ENCODE data around the gene NCKAP5.

DNA sequence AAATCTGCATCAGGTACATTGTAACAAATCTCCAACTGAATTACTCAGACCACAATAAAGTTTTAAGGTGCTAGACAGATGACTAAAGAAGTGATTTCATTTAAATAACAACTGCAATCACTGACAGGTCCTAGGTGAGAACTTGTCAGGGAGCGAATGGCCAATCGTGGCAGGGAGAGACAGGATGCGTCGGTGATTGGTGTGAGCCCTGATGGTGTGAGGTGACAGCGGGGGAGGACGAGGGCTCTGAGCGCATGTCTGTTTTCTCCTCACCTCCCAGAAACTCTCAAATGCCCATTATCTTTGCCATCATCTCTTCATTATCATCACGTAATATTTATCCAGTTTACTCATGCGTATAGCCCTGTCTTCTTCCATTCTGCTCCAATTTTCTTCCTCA, 690.3 kb downstream of the NCKAP5 start:
- TF ChIP-seq EZH2 (IDR thresholded peaks at IDR 0.05; ENCODE audit: low read depth), result no peak
- TF ChIP-seq CTCF (conservative IDR thresholded peaks at IDR 0.05), result no peak
